Ovary (tissue), 3 donors: ENCODE data around the gene STEAP1B.

Experiments
- EP300 ChIP-seq: sonication (generic); formaldehyde crosslinking; IDR thresholded peaks from one replicate; pipeline ENCODE4 v1.6.1; 2017; ENCODE audit warnings: antibody characterized with exemption
- POLR2A ChIP-seq: fragments of 450-650 bp; IDR thresholded peaks from one replicate; pipeline ENCODE4 v1.6.1; 2017; ENCODE audit warnings: antibody characterized with exemption, mild to moderate bottlenecking, moderate library complexity
- TF ChIP-seq, protein P1 (sequence below), 3 donors: fragments of 450-650 bp in 2 of 3; fragments of 200-600 bp in 1 of 3; IDR thresholded peaks; one replicate each; pipeline versions ENCODE4 v1.5.1 to v1.8.0; 2016 to 2022; ENCODE audit warnings: antibody characterized with exemption in 3 of 3, mild to moderate bottlenecking in 1 of 3
- donor health status: DM: no; HTN: no; CAD: no.

DNA sequence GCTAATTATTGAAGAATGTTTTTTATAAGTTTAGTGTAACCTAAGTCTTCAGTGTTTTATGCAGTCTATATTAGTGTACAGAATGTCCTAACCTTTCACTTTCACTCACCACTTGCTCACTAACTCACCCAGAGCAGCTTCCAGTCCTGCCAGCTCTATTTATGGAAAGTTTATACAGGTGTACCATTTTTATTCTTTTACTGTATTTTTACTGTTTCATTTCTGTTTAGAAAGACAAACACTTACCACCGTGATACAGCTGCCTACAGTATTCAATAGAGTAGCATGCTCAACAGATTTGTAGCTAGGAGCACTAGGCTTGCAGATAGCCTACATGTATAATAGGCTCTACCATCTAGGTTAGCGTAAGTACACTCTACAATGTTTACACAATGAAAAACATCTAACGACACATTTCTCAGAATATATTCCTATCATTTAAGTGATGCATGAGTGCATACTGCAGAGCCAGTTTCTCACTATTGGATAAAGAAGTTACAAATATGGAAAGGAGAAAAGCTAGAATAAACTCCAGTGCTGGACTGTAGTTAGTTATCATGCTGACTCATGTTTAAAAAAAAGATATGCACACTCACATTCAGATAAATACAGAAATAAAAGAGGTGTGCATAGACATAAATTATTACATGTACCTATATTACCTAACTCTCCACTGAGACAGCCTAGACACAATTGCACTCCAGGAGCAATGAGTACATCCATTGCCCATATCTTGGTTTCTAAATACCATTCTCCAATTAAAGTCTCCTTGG is 30.4 kb downstream of the STEAP1B start:
- TF ChIP-seq, protein P1, sequence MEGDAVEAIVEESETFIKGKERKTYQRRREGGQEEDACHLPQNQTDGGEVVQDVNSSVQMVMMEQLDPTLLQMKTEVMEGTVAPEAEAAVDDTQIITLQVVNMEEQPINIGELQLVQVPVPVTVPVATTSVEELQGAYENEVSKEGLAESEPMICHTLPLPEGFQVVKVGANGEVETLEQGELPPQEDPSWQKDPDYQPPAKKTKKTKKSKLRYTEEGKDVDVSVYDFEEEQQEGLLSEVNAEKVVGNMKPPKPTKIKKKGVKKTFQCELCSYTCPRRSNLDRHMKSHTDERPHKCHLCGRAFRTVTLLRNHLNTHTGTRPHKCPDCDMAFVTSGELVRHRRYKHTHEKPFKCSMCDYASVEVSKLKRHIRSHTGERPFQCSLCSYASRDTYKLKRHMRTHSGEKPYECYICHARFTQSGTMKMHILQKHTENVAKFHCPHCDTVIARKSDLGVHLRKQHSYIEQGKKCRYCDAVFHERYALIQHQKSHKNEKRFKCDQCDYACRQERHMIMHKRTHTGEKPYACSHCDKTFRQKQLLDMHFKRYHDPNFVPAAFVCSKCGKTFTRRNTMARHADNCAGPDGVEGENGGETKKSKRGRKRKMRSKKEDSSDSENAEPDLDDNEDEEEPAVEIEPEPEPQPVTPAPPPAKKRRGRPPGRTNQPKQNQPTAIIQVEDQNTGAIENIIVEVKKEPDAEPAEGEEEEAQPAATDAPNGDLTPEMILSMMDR (IDR thresholded peaks at IDR 0.05): no peak
- no peak for TF ChIP-seq POLR2A
- TF ChIP-seq EP300: no peak
